Activated T-helper 1 cell treated with Interleukin-2 at 50 U/mL for 16 hours (primary cell): ENCODE data around the gene NCOA4.
"Not testable (repeated sequence)": the region's sequence is repeated elsewhere in the genome, so short reads cannot be mapped to it uniquely, and the experiment has no call there.

Experiments
- DNase-seq: peaks from one replicate; pipeline ENCODE4 v3.0.0-alpha.2; 2020; ENCODE audit warnings: low read depth

Gene NCOA4

DNA sequence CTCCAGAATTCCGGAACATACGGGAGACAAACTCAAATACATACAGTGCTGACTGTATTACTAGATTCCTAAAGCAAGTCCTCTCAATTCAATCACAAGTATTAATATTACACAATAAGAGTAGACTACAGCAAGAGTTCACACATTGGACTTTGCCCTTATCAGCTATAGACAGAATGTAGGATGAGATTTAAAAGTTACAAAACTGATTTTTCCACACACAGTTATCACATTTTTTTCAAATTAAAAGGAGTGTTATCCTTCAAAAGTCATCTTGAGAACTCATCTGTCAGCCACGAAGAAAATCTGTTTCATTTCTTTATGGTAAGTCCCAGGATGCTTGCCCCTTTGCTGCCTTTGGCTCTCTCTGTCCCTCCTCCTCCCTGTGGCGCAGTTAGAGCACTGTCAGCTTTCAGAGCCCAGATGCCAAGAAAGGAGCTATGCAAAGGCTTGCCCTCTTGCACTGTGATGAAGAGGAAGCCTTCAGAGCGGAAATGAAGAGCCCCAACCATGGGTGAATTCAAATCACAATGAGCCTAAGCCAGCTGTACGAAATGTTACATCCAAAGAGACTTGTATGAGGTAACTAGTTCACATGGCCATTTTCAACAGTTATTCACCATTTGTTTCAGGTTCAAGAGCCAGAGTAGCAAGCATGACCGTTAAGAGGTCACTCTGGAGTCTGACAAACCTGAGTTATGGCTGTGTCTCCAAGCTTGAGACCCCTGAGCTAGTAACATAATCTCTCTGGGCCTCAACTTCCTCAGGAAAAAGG, 10.7 kb downstream of the NCOA4 start:
- no peak for DNase-seq

DNA sequence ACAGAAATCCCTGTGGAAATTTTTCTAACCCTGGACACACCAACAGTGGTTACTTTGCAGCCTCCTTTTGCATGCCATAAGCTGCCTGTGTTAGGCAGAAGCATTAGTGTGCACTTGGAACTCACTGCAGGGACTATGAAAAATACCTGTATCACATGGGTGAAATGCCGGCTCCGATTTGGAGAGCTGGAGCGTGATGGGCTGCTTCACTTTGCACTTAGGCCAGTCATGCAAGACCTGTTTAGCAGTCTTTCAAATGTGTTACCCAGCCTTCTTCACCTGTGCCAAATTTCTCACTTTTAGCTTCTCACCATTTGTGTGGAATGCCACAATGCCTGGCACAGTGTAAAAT, 11.3 kb downstream of the NCOA4 start:
- DNase-seq: no peak

DNA sequence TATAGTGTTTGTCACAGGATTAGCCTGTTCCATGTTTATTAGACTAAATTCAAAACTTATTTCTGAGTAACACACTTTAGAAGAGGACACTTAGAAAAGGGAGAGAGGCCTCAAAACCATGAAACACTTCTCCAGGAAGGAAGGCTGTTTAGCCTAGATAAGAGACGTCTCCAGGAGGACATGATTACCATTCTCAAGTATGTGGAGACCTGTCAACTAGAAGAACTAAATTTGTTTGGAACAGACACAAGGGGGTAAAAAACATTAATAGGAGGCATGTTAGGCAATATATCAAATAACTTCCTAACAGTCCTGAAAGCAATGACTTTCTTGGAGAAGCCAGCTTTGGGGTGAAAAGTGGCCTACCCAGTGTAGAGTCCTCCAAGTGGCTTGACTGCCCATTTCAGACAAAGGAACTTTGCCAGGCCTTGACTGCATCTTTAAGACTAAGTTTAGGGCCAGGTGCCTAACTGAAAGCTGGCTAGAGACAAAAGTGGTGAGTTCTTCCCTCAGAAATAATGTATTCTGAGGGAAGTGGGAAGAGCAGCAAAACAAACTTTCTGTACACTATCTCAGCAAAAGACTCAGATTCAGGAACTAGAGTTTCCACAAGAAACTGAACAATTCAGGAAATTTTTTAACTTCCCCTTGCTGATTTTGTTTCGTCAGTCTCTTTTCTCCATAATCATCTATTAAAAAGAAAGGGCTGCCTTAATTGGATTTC, 11.8 kb downstream of the NCOA4 start:
- DNase-seq: no peak

DNA sequence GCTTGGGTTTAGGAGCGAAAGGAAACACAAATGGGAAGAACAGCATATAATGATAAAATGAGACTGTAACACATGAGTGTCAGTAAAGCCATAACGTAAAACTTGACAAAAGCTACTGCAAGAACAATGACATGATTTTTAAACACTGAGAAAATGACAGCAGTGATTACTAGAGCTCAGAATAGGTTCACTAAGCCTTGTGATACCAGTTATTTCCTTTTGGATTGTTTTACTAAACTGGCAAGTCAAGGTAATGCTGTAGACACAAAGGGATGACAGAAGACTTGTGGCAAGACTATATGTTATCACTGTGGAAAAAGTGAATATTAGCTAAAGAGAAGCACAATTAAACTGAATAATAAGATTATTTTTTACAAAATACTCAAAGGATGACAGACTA, 12.7 kb downstream of the NCOA4 start:
- DNase-seq: no peak

DNA sequence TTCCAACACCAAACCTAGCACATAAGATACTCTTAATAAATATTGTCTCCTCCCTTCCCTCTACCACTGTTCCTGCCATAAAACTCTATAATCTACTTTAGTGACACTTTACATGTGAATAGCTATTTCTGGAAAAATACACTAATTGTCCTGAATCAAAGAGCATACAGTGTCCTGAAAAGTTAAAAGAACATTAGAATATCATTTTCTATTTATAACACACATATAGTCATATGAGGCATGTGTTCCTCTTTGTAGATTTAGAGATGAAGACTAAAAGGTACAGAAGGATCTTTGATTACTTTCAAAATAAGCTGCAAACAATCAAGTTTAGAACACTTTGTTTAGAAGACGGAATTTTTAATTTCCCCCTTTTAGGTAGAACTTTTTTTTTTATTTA, 13.6 kb downstream of the NCOA4 start:
- no peak for DNase-seq

GRCh38 chr10:46016190-46016589, 14.2 kb downstream of the NCOA4 start:
- DNase-seq: no peak

GRCh38 chr10:46014683-46015405, 15.6 kb downstream of the NCOA4 start:
- DNase-seq: no peak

DNA sequence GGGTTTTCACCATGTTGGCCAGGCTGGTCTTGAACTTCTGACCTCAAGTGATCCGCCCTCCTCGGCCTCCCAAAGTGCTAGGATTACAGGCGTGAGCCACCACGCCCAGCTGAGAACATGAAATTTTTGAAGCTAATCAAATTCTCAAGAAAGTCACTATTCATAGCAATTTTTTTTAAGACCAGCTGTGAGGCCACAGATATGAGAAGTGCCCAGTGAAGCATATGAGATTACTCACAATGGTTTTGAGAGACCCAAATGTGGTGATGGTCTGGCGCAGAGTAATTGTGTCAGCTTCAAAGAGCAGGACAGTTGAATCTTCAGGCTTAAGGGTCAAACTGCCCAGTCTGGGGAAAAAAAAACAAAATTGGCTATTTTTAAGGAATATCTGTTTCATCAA, 16.2 kb downstream of the NCOA4 start:
- no peak for DNase-seq

- DNase-seq: no peak
These were observed 17.7 kb downstream of the NCOA4 start for GRCh38 chr10:46012746-46013145.

- no peak for DNase-seq
These were observed 24.2 kb downstream of the NCOA4 start for GRCh38 chr10:46006219-46006618.

DNA sequence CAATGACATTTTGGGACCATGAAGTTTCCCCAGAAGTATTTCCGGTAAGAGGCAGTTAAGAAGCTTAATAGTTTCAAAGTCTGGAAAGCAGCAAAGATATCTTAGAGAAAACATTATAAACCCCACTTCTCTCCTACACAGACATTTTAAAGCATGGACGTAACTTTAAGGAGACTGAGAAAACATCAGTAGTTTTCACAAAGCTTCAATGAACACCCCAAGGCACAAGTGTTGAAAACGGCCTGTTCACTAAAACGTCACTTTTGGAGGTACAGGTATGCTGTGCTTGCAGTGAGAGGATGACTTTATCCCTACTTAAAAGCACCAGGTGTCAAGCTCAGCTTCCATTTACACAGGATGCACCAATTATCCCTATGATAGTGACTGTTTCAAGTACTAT, 25.0 kb downstream of the NCOA4 start:
- no peak for DNase-seq

DNA sequence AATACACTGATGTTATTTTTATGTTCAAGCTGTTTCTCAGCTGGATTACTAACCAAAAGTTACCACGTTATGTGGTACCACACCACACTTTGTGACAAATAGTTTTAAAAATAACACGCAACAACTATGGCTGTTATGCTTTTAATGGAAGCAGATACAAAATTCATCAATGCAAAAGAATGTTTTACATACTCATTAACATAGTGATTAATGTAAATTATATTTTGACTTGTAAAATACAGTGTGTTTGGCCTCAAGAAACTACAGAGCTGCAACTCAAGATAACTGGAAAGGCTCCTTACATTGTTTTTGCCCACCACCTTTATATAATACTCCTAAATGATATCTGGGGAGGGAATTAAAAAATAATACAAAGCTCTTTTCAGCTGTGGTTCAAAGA, 25.5 kb downstream of the NCOA4 start:
- DNase-seq: no peak

GRCh38 chr10:46002916-46003693, 27.3 kb downstream of the NCOA4 start:
- DNase-seq: no peak

DNA sequence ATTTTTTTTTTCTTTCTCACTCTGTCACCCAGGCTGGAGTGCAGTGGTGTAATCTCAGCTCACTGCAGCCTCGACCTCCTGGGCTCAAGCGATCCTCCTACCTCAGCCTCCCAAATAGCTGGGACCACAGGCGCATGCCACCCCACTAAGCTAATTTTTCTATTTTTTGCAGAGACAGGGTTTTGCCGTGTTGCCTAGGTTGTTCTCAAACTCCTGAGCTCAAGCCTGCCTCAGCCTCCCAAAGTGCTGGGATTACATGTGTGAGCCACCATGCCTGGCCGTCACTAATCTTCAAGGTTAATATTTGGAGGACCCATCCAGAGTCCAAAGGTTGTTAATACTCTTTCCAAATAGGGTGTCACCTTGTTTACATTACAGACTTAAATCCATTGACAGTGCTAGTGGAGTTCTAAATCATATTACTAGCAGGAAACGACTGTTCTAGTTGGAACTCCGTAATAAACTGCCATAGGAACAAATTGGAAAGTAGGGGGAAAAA, 28.2 kb downstream of the NCOA4 start:
- not testable (repeated sequence) for DNase-seq

GRCh38 chr10:46001187-46001756, 29.2 kb downstream of the NCOA4 start:
- no peak for DNase-seq

- DNase-seq: no peak
These were observed 29.9 kb downstream of the NCOA4 start for GRCh38 chr10:46000538-46000937.

- DNase-seq: not testable (repeated sequence)
These were observed 30.5 kb downstream of the NCOA4 start for GRCh38 chr10:45999955-46000354.

DNA sequence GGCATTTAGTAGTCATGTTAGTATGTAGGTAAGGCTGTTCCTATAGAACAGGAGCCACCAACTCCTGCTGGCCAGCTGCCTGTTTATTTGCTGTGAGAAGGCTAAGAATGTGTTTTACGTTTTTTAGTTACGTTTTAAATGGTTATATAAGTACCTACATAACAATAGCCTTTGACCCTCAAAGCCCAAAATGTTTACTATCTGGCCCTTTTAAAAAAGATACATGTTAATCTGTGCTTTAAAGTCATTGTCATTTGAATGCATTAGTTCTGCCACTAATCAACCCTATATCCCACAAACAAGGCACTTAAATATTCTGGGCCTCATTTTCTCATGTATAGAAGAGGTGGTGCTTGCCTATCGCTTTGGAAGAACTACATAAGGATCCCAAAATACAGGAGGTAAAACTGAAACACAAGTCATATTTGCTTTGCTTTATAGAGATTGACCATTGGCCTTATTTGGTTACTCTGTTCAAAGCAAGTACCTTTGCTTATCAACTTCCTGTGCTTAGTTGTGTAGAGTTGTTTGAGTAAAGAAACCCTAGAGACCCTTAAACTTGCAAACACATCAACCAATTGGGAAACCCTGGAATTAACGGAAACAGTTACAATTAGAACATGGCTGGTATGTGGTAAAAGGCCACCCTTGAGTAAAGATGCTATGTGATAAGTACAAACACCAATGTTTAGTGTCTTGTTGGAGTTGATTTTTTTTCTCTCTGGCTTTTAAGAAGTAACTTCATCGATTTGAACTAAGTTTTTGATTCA, 32.2 kb downstream of the NCOA4 start:
- DNase-seq: no peak

DNA sequence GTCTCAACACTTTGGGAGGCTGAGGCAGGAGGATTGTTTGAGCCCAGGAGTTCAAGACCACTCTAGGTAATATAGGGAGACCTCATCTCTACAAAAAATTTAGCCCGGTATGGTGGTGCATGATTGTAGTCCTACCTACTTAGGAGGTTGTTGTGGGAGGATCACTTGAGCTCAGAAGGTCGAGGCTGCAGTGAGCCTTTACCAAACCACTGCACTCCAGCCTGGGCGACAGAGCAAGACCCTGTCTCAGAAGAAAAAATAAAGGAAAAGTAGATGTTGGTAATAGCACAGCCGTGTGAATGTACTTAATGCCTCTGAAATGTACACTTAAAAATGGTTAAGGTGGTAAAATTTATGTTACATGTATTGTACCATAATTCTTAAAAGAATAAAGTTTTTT, 32.9 kb downstream of the NCOA4 start:
- no peak for DNase-seq

- DNase-seq: not testable (repeated sequence)
These were observed 44.8 kb downstream of the NCOA4 start for GRCh38 chr10:45985590-45985989.

GRCh38 chr10:45984473-45984872, 46.0 kb downstream of the NCOA4 start:
- not testable (repeated sequence) for DNase-seq
